Measurements from ENCODE around the gene ADM5.

ADM5 gene

DNA sequence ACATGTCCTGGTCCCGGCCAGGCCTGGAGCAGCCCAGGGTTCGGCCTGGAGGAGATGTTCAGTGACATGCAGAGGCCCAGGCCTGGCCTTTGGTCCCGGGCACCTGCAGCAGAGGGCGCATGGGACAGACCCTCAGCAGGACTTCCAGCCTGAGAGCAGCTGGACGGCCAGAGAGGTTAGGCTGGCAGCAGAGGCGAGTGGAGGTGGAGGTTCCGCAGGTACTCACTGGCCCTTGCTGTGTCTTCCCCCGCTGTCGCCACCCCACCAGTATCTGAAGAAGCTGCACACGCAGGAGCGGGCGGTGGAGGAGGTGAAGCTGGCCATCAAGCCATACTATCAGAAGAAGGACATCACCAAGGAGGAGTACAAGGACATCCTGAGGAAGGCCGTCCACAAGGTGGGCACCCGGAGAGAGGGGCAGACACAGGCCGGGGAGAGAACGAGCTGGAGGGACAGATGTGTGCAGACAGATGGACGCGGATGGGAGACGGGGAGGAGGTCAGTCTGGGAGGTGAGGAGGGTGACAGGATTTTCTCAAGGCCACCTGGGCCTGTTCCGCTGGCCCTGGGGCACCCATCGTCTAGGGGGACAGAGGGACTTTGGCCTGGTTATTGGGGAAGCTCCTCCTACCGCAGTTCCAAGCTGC, 31.8 kb upstream of the ADM5 start:
- Histone ChIP-seq H3K4me3 (ENCODE audit: low read depth, low read length) (no peak overlapping the region), H3K36me3 (peaks cover 92% of the 10 kb centered on the region), H3K27me3 (ENCODE audit: insufficient read depth, low read depth, severe bottlenecking) (no peaks in the 10 kb centered on the region), H3K27ac (no peak overlapping the region), H3K9me3 (ENCODE audit: severe bottlenecking) (no peaks in the 10 kb centered on the region)
- DNase-seq = no peak
- TF ChIP-seq, protein P1, sequence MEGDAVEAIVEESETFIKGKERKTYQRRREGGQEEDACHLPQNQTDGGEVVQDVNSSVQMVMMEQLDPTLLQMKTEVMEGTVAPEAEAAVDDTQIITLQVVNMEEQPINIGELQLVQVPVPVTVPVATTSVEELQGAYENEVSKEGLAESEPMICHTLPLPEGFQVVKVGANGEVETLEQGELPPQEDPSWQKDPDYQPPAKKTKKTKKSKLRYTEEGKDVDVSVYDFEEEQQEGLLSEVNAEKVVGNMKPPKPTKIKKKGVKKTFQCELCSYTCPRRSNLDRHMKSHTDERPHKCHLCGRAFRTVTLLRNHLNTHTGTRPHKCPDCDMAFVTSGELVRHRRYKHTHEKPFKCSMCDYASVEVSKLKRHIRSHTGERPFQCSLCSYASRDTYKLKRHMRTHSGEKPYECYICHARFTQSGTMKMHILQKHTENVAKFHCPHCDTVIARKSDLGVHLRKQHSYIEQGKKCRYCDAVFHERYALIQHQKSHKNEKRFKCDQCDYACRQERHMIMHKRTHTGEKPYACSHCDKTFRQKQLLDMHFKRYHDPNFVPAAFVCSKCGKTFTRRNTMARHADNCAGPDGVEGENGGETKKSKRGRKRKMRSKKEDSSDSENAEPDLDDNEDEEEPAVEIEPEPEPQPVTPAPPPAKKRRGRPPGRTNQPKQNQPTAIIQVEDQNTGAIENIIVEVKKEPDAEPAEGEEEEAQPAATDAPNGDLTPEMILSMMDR (IDR thresholded peaks at IDR 0.05; ENCODE audit: low read depth, low read length) = no peak

DNA sequence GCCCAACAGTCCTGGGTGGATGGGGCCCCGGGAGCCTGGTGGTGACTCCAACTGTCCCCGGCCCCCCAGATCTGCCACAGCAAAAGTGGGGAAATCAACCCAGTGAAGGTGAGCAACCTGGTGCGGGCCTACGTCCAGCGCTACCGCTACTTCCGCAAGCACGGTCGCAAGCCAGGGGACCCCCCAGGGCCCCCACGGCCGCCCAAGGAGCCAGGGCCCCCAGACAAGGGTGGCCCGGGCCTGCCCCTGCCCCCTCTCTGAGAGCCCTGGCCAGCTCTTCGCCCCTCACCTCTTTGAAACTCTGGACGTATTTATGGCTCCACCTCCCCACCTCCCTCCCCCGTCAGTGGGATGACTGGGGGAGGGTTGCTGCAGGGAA, 31.3 kb upstream of the ADM5 start:
- no peak overlapping the region for H3K4me3 ChIP-seq (ENCODE audit: low read depth, low read length)
- TF ChIP-seq, protein P1 (IDR thresholded peaks at IDR 0.05; ENCODE audit: low read depth, low read length) = no peak
- no peaks in the 10 kb centered on the region for H3K9me3 ChIP-seq (ENCODE audit: severe bottlenecking)
- no peak for DNase-seq
- H3K27ac ChIP-seq = no peak overlapping the region
- no peaks in the 10 kb centered on the region for H3K27me3 ChIP-seq (ENCODE audit: insufficient read depth, low read depth, severe bottlenecking)
- peaks cover 92% of the 10 kb centered on the region for H3K36me3 ChIP-seq

DNA sequence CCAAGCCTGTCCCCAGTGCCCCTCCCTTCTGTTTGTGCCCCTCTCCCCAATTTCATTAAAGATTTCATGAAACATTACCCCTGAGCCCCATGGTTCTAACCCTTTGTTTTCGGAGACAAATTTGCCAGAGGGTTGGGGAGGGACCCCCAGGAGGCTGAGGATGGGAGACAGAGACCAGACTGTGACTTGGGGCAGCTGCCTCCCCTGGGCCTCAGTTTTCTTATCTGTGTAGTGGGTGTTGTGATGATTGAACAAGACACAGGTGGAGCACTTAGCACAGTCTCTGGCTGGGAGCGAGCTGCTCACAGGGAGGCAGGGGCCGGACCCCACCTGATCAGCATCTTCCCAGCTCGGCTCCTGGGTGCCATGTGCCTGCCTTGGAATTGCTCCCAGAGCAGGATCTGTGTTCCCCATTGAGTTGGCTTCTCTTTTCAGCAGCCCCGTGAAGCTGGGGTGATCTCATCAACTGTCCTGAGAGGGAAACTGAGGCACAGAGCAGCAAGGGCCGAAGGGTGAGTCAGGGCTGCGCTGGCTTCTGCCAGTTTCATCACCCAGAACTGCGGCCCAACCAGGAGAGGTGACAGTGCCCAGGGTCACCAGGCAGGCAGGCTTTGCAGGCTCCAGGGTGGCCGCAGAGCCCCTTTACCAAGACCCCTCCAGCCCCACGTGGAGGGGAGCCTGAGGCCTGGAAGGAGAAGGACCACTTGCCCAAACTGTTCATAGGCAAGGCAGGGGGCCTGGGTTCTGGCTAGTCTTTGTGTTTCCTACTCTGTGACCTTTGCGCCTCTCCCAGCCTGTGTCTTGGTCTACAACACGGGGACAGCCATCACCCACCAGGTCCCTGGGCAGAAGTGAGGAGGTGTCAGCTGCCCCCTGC, 30.6 kb upstream of the ADM5 start:
- Histone ChIP-seq H3K36me3 (peaks cover 87% of the 10 kb centered on the region), H3K27me3 (ENCODE audit: insufficient read depth, low read depth, severe bottlenecking) (no peaks in the 10 kb centered on the region), H3K27ac (no peak overlapping the region), H3K4me3 (ENCODE audit: low read depth, low read length) (no peak overlapping the region), H3K9me3 (ENCODE audit: severe bottlenecking) (no peaks in the 10 kb centered on the region)
- TF ChIP-seq, protein P1 (IDR thresholded peaks at IDR 0.05; ENCODE audit: low read depth, low read length) = no peak
- no peak for DNase-seq

DNA sequence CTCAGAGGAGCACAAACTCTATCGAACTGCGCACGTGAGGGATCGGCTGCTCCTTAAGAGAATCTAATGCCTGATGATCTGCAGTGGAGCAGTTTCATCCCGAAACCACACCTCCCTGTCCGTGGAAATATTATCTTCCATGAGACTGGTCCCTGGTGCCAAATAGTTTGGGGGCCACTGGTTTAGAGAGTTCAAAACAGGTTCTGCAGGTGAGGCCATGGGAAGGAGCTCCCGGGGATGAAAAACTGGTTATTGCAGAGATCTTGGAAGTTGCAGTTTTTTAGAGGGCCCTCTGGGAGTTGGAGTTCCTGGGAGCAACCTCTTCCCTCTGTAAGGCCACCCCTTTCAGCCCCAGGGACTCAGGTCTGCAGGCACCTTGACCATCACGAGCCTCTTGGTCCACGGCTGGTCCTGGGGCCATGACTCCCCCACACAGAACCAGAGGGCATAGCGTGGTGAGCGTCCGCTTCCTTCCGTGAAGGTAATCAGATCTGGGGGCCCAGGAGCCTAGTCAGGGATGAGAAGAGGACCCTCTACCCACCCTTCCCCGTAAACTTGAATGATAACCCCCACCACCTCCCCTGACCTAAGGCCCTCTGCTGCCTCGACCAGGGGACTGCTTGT, 28.9 kb upstream of the ADM5 start:
- no peak for DNase-seq
- Histone ChIP-seq H3K9me3 (ENCODE audit: severe bottlenecking) (no peaks in the 10 kb centered on the region), H3K27me3 (ENCODE audit: insufficient read depth, low read depth, severe bottlenecking) (no peaks in the 10 kb centered on the region), H3K27ac (no peak overlapping the region; the same call in 1 of the 2 replicates), H3K4me3 (ENCODE audit: low read depth, low read length) (no peak overlapping the region), H3K36me3 (peaks cover 72% of the 10 kb centered on the region)
- TF ChIP-seq, protein P1 (IDR thresholded peaks at IDR 0.05; ENCODE audit: low read depth, low read length) = no peak

DNA sequence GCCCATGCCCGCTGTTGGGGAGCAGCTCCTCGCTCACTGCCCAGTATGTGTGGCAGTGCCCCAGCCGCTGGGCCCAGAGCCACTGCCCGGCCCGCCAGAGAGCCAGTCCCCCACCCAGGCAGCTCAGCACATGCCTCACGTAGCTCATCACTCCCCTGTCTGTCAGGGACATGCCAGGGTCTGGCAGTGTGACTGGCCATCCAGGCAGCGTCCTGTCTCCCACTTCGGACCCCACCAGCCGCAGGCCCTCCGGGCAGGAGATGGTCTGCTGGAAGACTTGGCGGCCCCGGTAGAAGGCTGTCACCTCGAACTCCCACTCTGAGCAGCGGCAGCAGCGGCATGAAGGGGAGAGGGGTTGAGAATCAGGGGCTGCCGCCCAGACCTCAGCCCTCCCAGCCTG, 27.4 kb upstream of the ADM5 start:
- H3K36me3 ChIP-seq = peaks cover 57% of the 10 kb centered on the region
- DNase-seq = no peak
- TF ChIP-seq, protein P1 (IDR thresholded peaks at IDR 0.05; ENCODE audit: low read depth, low read length) = no peak
- H3K27me3 ChIP-seq (ENCODE audit: insufficient read depth, low read depth, severe bottlenecking) = no peaks in the 10 kb centered on the region
- H3K9me3 ChIP-seq (ENCODE audit: severe bottlenecking) = no peaks in the 10 kb centered on the region
- no peak overlapping the region for H3K4me3 ChIP-seq (ENCODE audit: low read depth, low read length)
- H3K27ac ChIP-seq = no peak overlapping the region; the same call in 1 of the 2 replicates

Data from WERI-Rb-1 (cell line).